NT2/D1 (cell line): ENCODE measurements around the gene MAP3K10.
A peak's percentile ranks its signal among the peaks of the same experiment; 100 is the strongest.

Experiments used
- DNase-seq: peaks from one replicate; pipeline ENCODE4 v3.0.0-alpha.2; 2011; ENCODE audit warnings: low read depth, low spot score
- H3K27me3 ChIP-seq: 2 replicates; pipeline ENCODE4 v1.6.0; 2011; ENCODE audit warnings: mild to moderate bottlenecking; ENCODE audit not compliant: insufficient read length, insufficient read depth
- H3K36me3 ChIP-seq: 2 replicates; pipeline ENCODE4 v1.6.1; 2011; ENCODE audit warnings: mild to moderate bottlenecking, low read length, mixed read lengths; ENCODE audit not compliant: insufficient read depth, insufficient read length
- H3K4me1 ChIP-seq: 2 replicates; pipeline ENCODE4 v1.5.1; 2011; ENCODE audit not compliant: insufficient read depth, insufficient read length
- H3K4me3 ChIP-seq: 2 replicates; pipeline ENCODE4 v1.5.1; 2011; ENCODE audit warnings: low read depth; ENCODE audit not compliant: insufficient read length
- H3K9ac ChIP-seq: 2 replicates; pipeline ENCODE4 v1.6.0; 2011; ENCODE audit warnings: low read depth; ENCODE audit not compliant: insufficient read length
- H3K9me3 ChIP-seq: 2 replicates; pipeline ENCODE4 v1.5.1; 2011; ENCODE audit warnings: mild to moderate bottlenecking, low read length; ENCODE audit not compliant: insufficient read depth
- SUZ12 ChIP-seq: IDR thresholded peaks from 2 replicates; pipeline ENCODE4 v1.6.1; 2011; ENCODE audit not compliant: insufficient read length, insufficient read depth; ENCODE audit errors: extremely low read depth
- YY1 ChIP-seq: IDR thresholded peaks from 2 replicates; pipeline ENCODE4 v1.6.1; 2011; ENCODE audit not compliant: insufficient read length, insufficient read depth
- ZNF274 ChIP-seq: IDR thresholded peaks from 2 replicates; pipeline ENCODE4 v1.6.1; 2011; ENCODE audit warnings: mild to moderate bottlenecking, low read depth, low read length

MAP3K10 gene

GRCh38 chr19:40228346-40228745 lies 37.1 kb downstream of the MAP3K10 start:
- Histone ChIP-seq H3K4me1 (peaks cover 16% of the 10 kb centered on the region), H3K27me3 (no peaks in the 10 kb centered on the region), H3K4me3 (no peak overlapping the region), H3K36me3 (peaks cover 5% of the 10 kb centered on the region), H3K9me3 (no peaks in the 10 kb centered on the region), H3K9ac (no peak overlapping the region)
- no peak for DNase-seq
- TF ChIP-seq SUZ12, result no peak
- TF ChIP-seq YY1, result no peak
- TF ChIP-seq ZNF274, result no peak

- DNase-seq, result no peak
- no peaks in the 10 kb centered on the region for H3K27me3 ChIP-seq
- H3K4me1 ChIP-seq, result peaks cover 16% of the 10 kb centered on the region
- no peak for TF ChIP-seq YY1
- no peak for TF ChIP-seq ZNF274
- TF ChIP-seq SUZ12, result no peak
- no peaks in the 10 kb centered on the region for H3K9me3 ChIP-seq
- no peak overlapping the region for H3K4me3 ChIP-seq
- peaks cover 5% of the 10 kb centered on the region for H3K36me3 ChIP-seq
- H3K9ac ChIP-seq, result no peak overlapping the region
Measured at GRCh38 chr19:40228863-40229262, 37.6 kb downstream of the MAP3K10 start.

- H3K27me3 ChIP-seq, result no peaks in the 10 kb centered on the region
- H3K4me3 ChIP-seq, result no peak overlapping the region
- H3K9me3 ChIP-seq, result no peaks in the 10 kb centered on the region
- H3K4me1 ChIP-seq, result peaks cover 16% of the 10 kb centered on the region
- H3K36me3 ChIP-seq, result peaks cover 8% of the 10 kb centered on the region
- DNase-seq, result no peak
- no peak for TF ChIP-seq SUZ12
- no peak for TF ChIP-seq ZNF274
- no peak for TF ChIP-seq YY1
- no peak overlapping the region for H3K9ac ChIP-seq
Measured at GRCh38 chr19:40229484-40229883, 38.3 kb downstream of the MAP3K10 start.

- H3K36me3 ChIP-seq, result peaks cover 12% of the 10 kb centered on the region
- no peak overlapping the region for H3K9ac ChIP-seq
Measured at GRCh38 chr19:40229926-40230417, 38.7 kb downstream of the MAP3K10 start.

GRCh38 chr19:40231057-40231456 lies 39.8 kb downstream of the MAP3K10 start:
- H3K4me1 ChIP-seq, result peaks cover 16% of the 10 kb centered on the region
- no peak for DNase-seq
- H3K36me3 ChIP-seq, result peaks cover 23% of the 10 kb centered on the region
- no peaks in the 10 kb centered on the region for H3K9me3 ChIP-seq
- H3K9ac ChIP-seq, result no peak overlapping the region
- TF ChIP-seq YY1, result no peak
- no peak for TF ChIP-seq SUZ12
- no peak for TF ChIP-seq ZNF274
- no peaks in the 10 kb centered on the region for H3K27me3 ChIP-seq
- no peak overlapping the region for H3K4me3 ChIP-seq

More at GRCh38 chr19:40229926-40230417, 38.7 kb downstream of the MAP3K10 start:
- Histone ChIP-seq H3K9me3 (no peaks in the 10 kb centered on the region), H3K27me3 (no peaks in the 10 kb centered on the region), H3K4me1 (peaks cover 16% of the 10 kb centered on the region), H3K4me3 (no peak overlapping the region)
- TF ChIP-seq YY1 (no peak), ZNF274 (no peak), SUZ12 (no peak)
- no peak for DNase-seq

- Histone ChIP-seq H3K36me3 (peaks cover 29% of the 10 kb centered on the region), H3K9me3 (no peaks in the 10 kb centered on the region), H3K4me3 (no peak overlapping the region), H3K27me3 (no peaks in the 10 kb centered on the region), H3K4me1 (peaks cover 16% of the 10 kb centered on the region), H3K9ac (peak overlapping the region; percentile 36)
- TF ChIP-seq YY1, result no peak
- no peak for TF ChIP-seq SUZ12
- no peak for TF ChIP-seq ZNF274
- DNase-seq, result no peak
Measured at GRCh38 chr19:40231544-40232424, 40.6 kb downstream of the MAP3K10 start.

GRCh38 chr19:40232479-40232878 lies 41.3 kb downstream of the MAP3K10 start:
- Histone ChIP-seq H3K4me3 (no peak overlapping the region), H3K9me3 (no peaks in the 10 kb centered on the region), H3K36me3 (peaks cover 34% of the 10 kb centered on the region), H3K9ac (peak overlapping the region; percentile 36), H3K27me3 (no peaks in the 10 kb centered on the region), H3K4me1 (peaks cover 16% of the 10 kb centered on the region)
- no peak for TF ChIP-seq YY1
- no peak for TF ChIP-seq SUZ12
- TF ChIP-seq ZNF274, result no peak
- DNase-seq, result no peak
